GM19193 (cell line): ENCODE measurements around the gene ITGB3BP.

Source experiments
- POLR2A ChIP-seq: IDR thresholded peaks from 4 replicates; pipeline ENCODE4 v1.6.1; 2011; ENCODE audit not compliant: insufficient read depth, insufficient read length; ENCODE audit errors: extremely low read depth

Gene ITGB3BP

GRCh38 chr1:63454269-63454668, 68.8 kb downstream of the ITGB3BP start:
- no peak for TF ChIP-seq POLR2A

- no peak for TF ChIP-seq POLR2A
These were observed 69.8 kb downstream of the ITGB3BP start for GRCh38 chr1:63453232-63453631.

GRCh38 chr1:63450416-63450815, 72.6 kb downstream of the ITGB3BP start:
- no peak for TF ChIP-seq POLR2A

- TF ChIP-seq POLR2A, result no peak
These were observed 74.2 kb downstream of the ITGB3BP start for GRCh38 chr1:63448731-63449246.

GRCh38 chr1:63442141-63442475, 80.9 kb downstream of the ITGB3BP start:
- no peak for TF ChIP-seq POLR2A

GRCh38 chr1:63435161-63435560, 87.9 kb downstream of the ITGB3BP start:
- no peak for TF ChIP-seq POLR2A

- no peak for TF ChIP-seq POLR2A
These were observed 93.7 kb downstream of the ITGB3BP start for GRCh38 chr1:63429281-63429680.

GRCh38 chr1:63428815-63429214, 94.2 kb downstream of the ITGB3BP start:
- no peak for TF ChIP-seq POLR2A

GRCh38 chr1:63423649-63424048, 99.4 kb downstream of the ITGB3BP start:
- no peak for TF ChIP-seq POLR2A

- TF ChIP-seq POLR2A, result no peak
These were observed 104.9 kb downstream of the ITGB3BP start for GRCh38 chr1:63418101-63418500.

GRCh38 chr1:63414691-63415365, 108.2 kb downstream of the ITGB3BP start:
- no peak for TF ChIP-seq POLR2A

- TF ChIP-seq POLR2A, result no peak
These were observed 109.6 kb downstream of the ITGB3BP start for GRCh38 chr1:63413394-63413793.

- no peak for TF ChIP-seq POLR2A
These were observed 112.0 kb downstream of the ITGB3BP start for GRCh38 chr1:63411066-63411465.

- TF ChIP-seq POLR2A, result no peak
These were observed 114.7 kb downstream of the ITGB3BP start for GRCh38 chr1:63408331-63408730.

- no peak for TF ChIP-seq POLR2A
These were observed 116.0 kb downstream of the ITGB3BP start for GRCh38 chr1:63407002-63407401.

- TF ChIP-seq POLR2A, result no peak
These were observed 117.0 kb downstream of the ITGB3BP start for GRCh38 chr1:63405987-63406386.

GRCh38 chr1:63405021-63405420, 118.0 kb downstream of the ITGB3BP start:
- TF ChIP-seq POLR2A, result no peak
